Fibroblast of mammary gland (primary cell): ENCODE results near the gene TMIGD3.

ENCODE experiments used
- DNase-seq: peaks from one replicate; pipeline ENCODE4 v3.0.0-alpha.2; 2010; ENCODE audit warnings: low read depth
- H3K4me3 ChIP-seq: 2 replicates; pipeline ENCODE4 v1.5.1; 2011; ENCODE audit warnings: low read depth, mild to moderate bottlenecking, low read length, moderate library complexity; ENCODE audit not compliant: control insufficient read depth
- CTCF ChIP-seq: conservative IDR thresholded peaks from 2 replicates; pipeline ENCODE4 v1.5.1; 2011; ENCODE audit warnings: low read depth, low read length, inconsistent platforms; ENCODE audit not compliant: control insufficient read depth, insufficient read depth

The TMIGD3 gene

GRCh38 chr1:111452581-111452980, 50.9 kb downstream of the TMIGD3 start:
- no peak for DNase-seq
- no peak overlapping the region for H3K4me3 ChIP-seq
- TF ChIP-seq CTCF, result no peak

- DNase-seq, result no peak
- peak overlapping the region; percentile 97 for H3K4me3 ChIP-seq
- TF ChIP-seq CTCF, result no peak
These were observed 53.2 kb downstream of the TMIGD3 start for GRCh38 chr1:111450185-111450584.

- DNase-seq, result no peak
- H3K4me3 ChIP-seq, result peak overlapping the region; percentile 97
- TF ChIP-seq CTCF, result no peak
These were observed 53.8 kb downstream of the TMIGD3 start for GRCh38 chr1:111449703-111450017.

GRCh38 chr1:111448918-111449702, 54.3 kb downstream of the TMIGD3 start, which contains the start of the genes ATP5PB and WDR77:
TSS of gene ATP5PB (plus strand) at chr1:111449464. CDS start at chr1:111449542, 78 bp downstream.
TSS of gene WDR77 (minus strand) at chr1:111449256. CDS start at chr1:111449169, 87 bp downstream.
- no peak for TF ChIP-seq CTCF
- DNase-seq, result peak; percentile 99
- peak within 1 kb of the TSS; percentile 97 for H3K4me3 ChIP-seq

GRCh38 chr1:111448482-111448917, 54.9 kb downstream of the TMIGD3 start:
- DNase-seq, result peak; percentile 24
- no peak for TF ChIP-seq CTCF
- peak overlapping the region; percentile 97 for H3K4me3 ChIP-seq

- DNase-seq, result no peak
- H3K4me3 ChIP-seq, result peak overlapping the region; percentile 97
These were observed 56.2 kb downstream of the TMIGD3 start for GRCh38 chr1:111446967-111447892.

More at GRCh38 chr1:111446967-111447892, 56.2 kb downstream of the TMIGD3 start:
- TF ChIP-seq CTCF, result no peak
